ENCODE data around the gene PPIP5K1. TPM values are rescaled to one million over a fixed set of nuclear protein-coding genes. Genes with fewer than 3 reads are reported as not detected.

The PPIP5K1 gene
- total RNA-seq, 4 donors from 2014 or later: 60.5 to 273 (median 84.0) TPM

- Histone ChIP-seq H3K27ac (no peak overlapping the region), H3K9me3 (no peaks in the 10 kb centered on the region), H3K36me3 (peaks cover 0 to 32% (median 5%) of the 10 kb centered on the region in 4 donors), H3K27me3 (no peaks in the 10 kb centered on the region), H3K4me3 (no peak overlapping the region), H3K4me1 (peaks cover 0 to 8% (median 1%) of the 10 kb centered on the region in 4 donors)
- no peak for DNase-seq
- TF ChIP-seq, protein P1, sequence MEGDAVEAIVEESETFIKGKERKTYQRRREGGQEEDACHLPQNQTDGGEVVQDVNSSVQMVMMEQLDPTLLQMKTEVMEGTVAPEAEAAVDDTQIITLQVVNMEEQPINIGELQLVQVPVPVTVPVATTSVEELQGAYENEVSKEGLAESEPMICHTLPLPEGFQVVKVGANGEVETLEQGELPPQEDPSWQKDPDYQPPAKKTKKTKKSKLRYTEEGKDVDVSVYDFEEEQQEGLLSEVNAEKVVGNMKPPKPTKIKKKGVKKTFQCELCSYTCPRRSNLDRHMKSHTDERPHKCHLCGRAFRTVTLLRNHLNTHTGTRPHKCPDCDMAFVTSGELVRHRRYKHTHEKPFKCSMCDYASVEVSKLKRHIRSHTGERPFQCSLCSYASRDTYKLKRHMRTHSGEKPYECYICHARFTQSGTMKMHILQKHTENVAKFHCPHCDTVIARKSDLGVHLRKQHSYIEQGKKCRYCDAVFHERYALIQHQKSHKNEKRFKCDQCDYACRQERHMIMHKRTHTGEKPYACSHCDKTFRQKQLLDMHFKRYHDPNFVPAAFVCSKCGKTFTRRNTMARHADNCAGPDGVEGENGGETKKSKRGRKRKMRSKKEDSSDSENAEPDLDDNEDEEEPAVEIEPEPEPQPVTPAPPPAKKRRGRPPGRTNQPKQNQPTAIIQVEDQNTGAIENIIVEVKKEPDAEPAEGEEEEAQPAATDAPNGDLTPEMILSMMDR (IDR thresholded peaks at IDR 0.05): no peak
- TF ChIP-seq POLR2A (IDR thresholded peaks at IDR 0.05) (no peak), POLR2AphosphoS5 (IDR thresholded peaks at IDR 0.05) (no peak), EP300 (IDR thresholded peaks at IDR 0.05; ENCODE audit: low read depth) (no peak)
- in situ Hi-C loops (cut with MboI; ENCODE audit: low pct_ligation_motif_present in 1 of 4, low pct_unique_long_range_greater_than_20kb in 1 of 4, low sequenced_read_pairs in 3 of 4) (loop anchor here in 1 of 4 donors (25.0 kb wide), 1 partner anchor 303 kb away; the partner anchor contains the start of genes ELL3 and SERF2), intact Hi-C loops (cut with DNase I; ENCODE audit: low total_unique reads) (no loop called here)
- 100% methylated on average over 1 to 2 of the region's 2 CpGs for WGBS, 2 donors (ENCODE audit: low coverage in 1 of 2)
These were observed 105.6 kb downstream of the PPIP5K1 start for GRCh38 chr15:43484455-43484854.

Small RNA genes within 50 kb of the gene (small RNA-seq; reads per million reads assigned to genes)
- gene RNU6-554P (0 reads per million in 4 donors), gene RNU6-610P (0 reads per million in 4 donors)

Other genes with a start within 250 kb of the PPIP5K1 start
- gene ZSCAN29, start 219.2 kb downstream of the PPIP5K1 start, total RNA-seq: 10 to 100 TPM; 25.1 to 33.7 (median 29.8) TPM
- 10 to 100 TPM; 12.7 to 25.1 (median 16.0) TPM for gene TUBGCP4, start 219.1 kb downstream of the PPIP5K1 start, total RNA-seq
- gene TP53BP1, start 97.1 kb downstream of the PPIP5K1 start, total RNA-seq: 10 to 100 TPM; 25.1 to 40.8 (median 33.7) TPM
- 10 to 100 TPM in 2 of 4 donors, 1 to 10 TPM in 2; 6.3 to 14.6 (median 9.8) TPM for gene MAP1A, start 72.6 kb downstream of the PPIP5K1 start, total RNA-seq
- gene CKMT1B, start 3.8 kb upstream of the PPIP5K1 start, total RNA-seq: 100 to 1,000 TPM; 134 to 333 (median 187) TPM
- 10 to 100 TPM in 1 of 4 donors, 1 to 10 TPM in 1, under 1 TPM in 1, not detected in 1; 0.41 to 20.3 (median 1.4) TPM for gene STRC, start 28.6 kb upstream of the PPIP5K1 start, total RNA-seq
- 10 to 100 TPM in 2 of 4 donors, 1 to 10 TPM in 2; 4.9 to 58.1 (median 11.6) TPM for gene CATSPER2, start 58.6 kb upstream of the PPIP5K1 start, total RNA-seq
- gene CKMT1A, start 103.7 kb upstream of the PPIP5K1 start, total RNA-seq: 100 to 1,000 TPM; 103 to 213 (median 149) TPM
- 100 to 1,000 TPM in 2 of 4 donors, 10 to 100 TPM in 2; 29.5 to 115 (median 98.6) TPM for gene PDIA3, start 156.2 kb upstream of the PPIP5K1 start, total RNA-seq
- gene ELL3, start 186.8 kb upstream of the PPIP5K1 start, total RNA-seq: 10 to 100 TPM in 3 of 4 donors, 1 to 10 TPM in 1; 4.4 to 59.4 (median 32.6) TPM
- gene SERF2, start 202.1 kb upstream of the PPIP5K1 start, total RNA-seq: 1,000 to 10,000 TPM in 1 of 4 donors, 100 to 1,000 TPM in 3; 663 to 1,001 (median 825) TPM
- gene SERINC4, start 210.0 kb upstream of the PPIP5K1 start, total RNA-seq: not detected
- 10 to 100 TPM; 10.6 to 41.1 (median 27.5) TPM for gene HYPK, start 210.4 kb upstream of the PPIP5K1 start, total RNA-seq
- gene MFAP1, start 234.5 kb upstream of the PPIP5K1 start, total RNA-seq: 10 to 100 TPM in 3 of 4 donors, 1 to 10 TPM in 1; 9.8 to 32.9 (median 16.3) TPM
- gene WDR76, start 236.8 kb upstream of the PPIP5K1 start, total RNA-seq: 1 to 10 TPM in 2 of 4 donors, under 1 TPM in 1, not detected in 1; 0.20 to 4.8 (median 2.7) TPM

Measured in transverse colon (tissue), 4 donors.